Esophagus squamous epithelium (tissue), 4 donors: ENCODE data around the gene C1QTNF8.

Experiments used
- CTCF ChIP-seq, 6 experiments: fragments of 450-650 bp in 4 of 6; fragments of 200-600 bp in 2 of 6; sonication (generic) in 2 of 6; IDR thresholded peaks; one replicate each; pipeline ENCODE4 v1.5.1; 2016 to 2019; ENCODE audit warnings: antibody characterized with exemption in 6 of 6, mild to moderate bottlenecking in 4 of 6, moderate library complexity in 4 of 6
- POLR2A ChIP-seq, 4 donors: fragments of 450-650 bp; IDR thresholded peaks; one replicate each; pipeline ENCODE4 v1.6.1; 2017; ENCODE audit warnings: antibody characterized with exemption in 4 of 4, mild to moderate bottlenecking in 4 of 4, moderate library complexity in 3 of 4

GRCh38 chr16:1042866-1043265 is 53.2 kb downstream of the C1QTNF8 start:
- no peak for TF ChIP-seq CTCF (IDR thresholded peaks at IDR 0.05)
- no peak for TF ChIP-seq POLR2A (IDR thresholded peaks at IDR 0.05)
